Omental fat pad (tissue), 4 donors: ENCODE data around the gene ATP9A. TPM values are rescaled to one million over a fixed set of nuclear protein-coding genes. Genes with fewer than 3 reads are reported as not detected.

ENCODE experiments used
- ATAC-seq: fragments of 150-250 bp; one replicate; pipeline ENCODE4 v1.9.1; 2016; ENCODE audit warnings: mild to moderate bottlenecking, moderate library complexity; ENCODE audit not compliant: low FRiP score
- DNase-seq: peaks from one replicate; pipeline ENCODE4 v3.0.0-alpha.2; 2019; ENCODE audit warnings: low spot score
- CTCF ChIP-seq, 3 donors: fragments of 450-650 bp; IDR thresholded peaks; one replicate each; pipeline ENCODE4 v1.5.1; 2016 to 2017; ENCODE audit warnings: antibody characterized with exemption in 3 of 3, mild to moderate bottlenecking in 3 of 3, moderate library complexity in 2 of 3
- total RNA-seq, 4 donors: library from RNA; depleted of rRNA; stranded (reverse); fragments of >200 nt; gene quantifications; one replicate each; pipeline ENCODE4 v1.1.0, GENCODE V29; 2016

ATP9A gene
- total RNA-seq, 4 donors from 2014 or later = 16.7 to 129 (median 55.0) TPM

GRCh38 chr20:51810155-51811041, 42.2 kb upstream of the ATP9A start:
- ATAC-seq (no peak), DNase-seq (no peak)
- no peak for TF ChIP-seq CTCF (IDR thresholded peaks at IDR 0.05)

- DNase-seq (no peak), ATAC-seq (no peak)
- no peak for TF ChIP-seq CTCF (IDR thresholded peaks at IDR 0.05)
Observed at GRCh38 chr20:51807720-51808250, 39.6 kb upstream of the ATP9A start.

- TF ChIP-seq CTCF (IDR thresholded peaks at IDR 0.05) = no peak
- DNase-seq = no peak
- ATAC-seq = no peak
Observed at GRCh38 chr20:51804754-51805153, 36.6 kb upstream of the ATP9A start.

GRCh38 chr20:51803148-51803854, 35.1 kb upstream of the ATP9A start:
- no peak for TF ChIP-seq CTCF (IDR thresholded peaks at IDR 0.05)
- DNase-seq (no peak), ATAC-seq (no peak)

- DNase-seq (no peak), ATAC-seq (no peak)
- TF ChIP-seq CTCF (IDR thresholded peaks at IDR 0.05) = no peak
Observed at GRCh38 chr20:51802170-51802751, 34.1 kb upstream of the ATP9A start, which contains the start of gene SALL4. SALL4 (minus strand) TSS chr20:51802521; CDS start chr20:51802408, 113 bp downstream.

GRCh38 chr20:51801823-51802123, 33.6 kb upstream of the ATP9A start:
- ATAC-seq (no peak), DNase-seq (no peak)
- no peak for TF ChIP-seq CTCF (IDR thresholded peaks at IDR 0.05)
